CD4-positive, CD25-positive, alpha-beta regulatory T cell (primary cell): ENCODE results near the gene ATP13A3. TPM values are rescaled to one million over a fixed set of nuclear protein-coding genes. Genes with fewer than 3 reads are reported as not detected.
A peak's percentile ranks its signal among the peaks of the same experiment; 100 is the strongest.

Source experiments
- ATAC-seq, 2 donors: fragments of 150-1000 bp; cut with Tn5 transposase; one replicate each; pipeline ENCODE4 v1.10.0; 2021; ENCODE audit warnings: low read depth in 2 of 2, moderate number of reproducible peaks in 2 of 2, moderate library complexity in 1 of 2
- DNase-seq, 3 donors: peaks; one replicate each; pipeline versions ENCODE4 v3.0.0 to v3.0.0-alpha.2; 2012 to 2022; ENCODE audit warnings: mixed read lengths in 1 of 3
- H3K27ac ChIP-seq: one replicate; pipeline ENCODE4 v1.7.0; 2013; ENCODE audit warnings: mild to moderate bottlenecking, low read length; ENCODE audit not compliant: insufficient read depth, poor library complexity, severe bottlenecking
- H3K27me3 ChIP-seq: one replicate; pipeline ENCODE4 v1.7.0; 2013; ENCODE audit warnings: low read length; ENCODE audit not compliant: control insufficient read depth, insufficient read depth
- H3K36me3 ChIP-seq: one replicate; pipeline ENCODE4 v1.7.0; 2013; ENCODE audit warnings: mild to moderate bottlenecking, low read length, moderate library complexity; ENCODE audit not compliant: control insufficient read depth, insufficient read depth
- H3K4me1 ChIP-seq: 2 replicates; pipeline ENCODE4 v1.7.0; 2013; ENCODE audit warnings: mild to moderate bottlenecking, low read length; ENCODE audit not compliant: insufficient read depth, control insufficient read depth, poor library complexity, severe bottlenecking
- H3K4me3 ChIP-seq: one replicate; pipeline ENCODE4 v1.7.0; 2013; ENCODE audit warnings: low read depth, mild to moderate bottlenecking, low read length, moderate library complexity
- H3K9me3 ChIP-seq, 2 experiments: 1 replicate in 1 of 2; 2 replicates in 1 of 2; pipeline ENCODE4 v1.7.0; 2013; ENCODE audit warnings: low read length in 2 of 2, mild to moderate bottlenecking in 1 of 2, moderate library complexity in 1 of 2; ENCODE audit not compliant: control insufficient read depth in 2 of 2
- H3K27ac Mint-ChIP-seq, 3 donors: one replicate each; pipeline ENCODE4 v1.8.0; 2020 to 2022; ENCODE audit warnings: mild to moderate bottlenecking in 3 of 3, mixed read lengths in 3 of 3, moderate library complexity in 2 of 3
- H3K27me3 Mint-ChIP-seq: one replicate; pipeline ENCODE4 v1.8.0; 2022; ENCODE audit warnings: mild to moderate bottlenecking, mixed read lengths
- H3K36me3 Mint-ChIP-seq: one replicate; pipeline ENCODE4 v1.8.0; 2020; ENCODE audit warnings: mixed read lengths
- H3K4me1 Mint-ChIP-seq, 4 donors: one replicate each; pipeline ENCODE4 v1.8.0; 2020 to 2022; ENCODE audit warnings: mixed read lengths in 4 of 4, mild to moderate bottlenecking in 1 of 4
- H3K4me3 Mint-ChIP-seq, 4 donors: one replicate each; pipeline ENCODE4 v1.8.0; 2020 to 2022; ENCODE audit warnings: mild to moderate bottlenecking in 4 of 4, mixed read lengths in 4 of 4, moderate library complexity in 3 of 4
- H3K9me3 Mint-ChIP-seq, 7 donors: one replicate each; pipeline ENCODE4 v1.8.0; 2020 to 2022; ENCODE audit warnings: mixed read lengths in 7 of 7, mild to moderate bottlenecking in 3 of 7, moderate library complexity in 2 of 7
- polyA plus RNA-seq, 4 donors: library from polyadenylated mRNA; unstranded; fragments of 300-500 nt; fragmentation: Illumina TruSeq; gene quantifications; one replicate each; pipeline ENCODE4 v1.2.3, GENCODE V29; 2021
- total RNA-seq: library from RNA; stranded (reverse); gene quantifications from one replicate; pipeline ENCODE4 v1.2.3, GENCODE V29; 2022

The ATP13A3 gene
- total and polyA plus RNA-seq, 5 donors from 2014 or later = 8.6 to 114 (median 16.0) TPM

DNA sequence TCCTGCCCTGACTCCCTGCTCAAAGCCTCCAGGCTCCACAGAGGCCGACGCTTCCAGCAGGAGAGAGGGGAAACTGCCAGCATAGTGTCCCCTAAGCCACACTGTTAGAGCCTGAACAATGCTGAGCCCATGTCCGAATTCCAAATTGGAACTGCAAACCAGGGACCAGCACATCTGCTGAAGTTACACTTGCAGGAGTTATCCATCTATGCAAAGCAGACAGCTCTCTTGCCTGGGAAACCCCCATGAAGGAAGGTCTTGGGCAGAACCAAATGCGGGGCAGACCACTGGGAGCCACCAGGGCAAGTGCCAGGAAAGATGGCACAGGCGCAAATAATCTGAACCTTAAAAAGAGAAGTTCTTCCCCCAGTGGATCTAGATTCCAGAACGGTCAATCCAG, 117.9 kb downstream of the ATP13A3 start:
- H3K4me1 Mint-ChIP-seq = peaks cover 0 to 2% (median 0%) of the 10 kb centered on the region in 4 donors
- Histone ChIP-seq H3K27me3 (peaks cover 10% of the 10 kb centered on the region), H3K9me3 (no peaks in the 10 kb centered on the region), H3K27ac (no peak overlapping the region), H3K36me3 (no peaks in the 10 kb centered on the region), H3K4me1 (no peaks in the 10 kb centered on the region), H3K4me3 (no peak overlapping the region)
- H3K27ac Mint-ChIP-seq = no peak overlapping the region
- peaks cover 45% of the 10 kb centered on the region for H3K27me3 Mint-ChIP-seq
- H3K9me3 Mint-ChIP-seq = peaks cover 0 to 2% (median 0%) of the 10 kb centered on the region in 7 donors
- no peak overlapping the region for H3K4me3 Mint-ChIP-seq
- no peak for DNase-seq
- no peak for ATAC-seq
- H3K36me3 Mint-ChIP-seq = no peaks in the 10 kb centered on the region

- H3K27me3 Mint-ChIP-seq = peaks cover 46% of the 10 kb centered on the region
- Histone ChIP-seq H3K27me3 (peaks cover 10% of the 10 kb centered on the region), H3K27ac (no peak overlapping the region), H3K9me3 (no peaks in the 10 kb centered on the region), H3K4me1 (no peaks in the 10 kb centered on the region), H3K4me3 (no peak overlapping the region), H3K36me3 (no peaks in the 10 kb centered on the region)
- no peak overlapping the region for H3K4me3 Mint-ChIP-seq
- peaks cover 0 to 2% (median 0%) of the 10 kb centered on the region in 7 donors for H3K9me3 Mint-ChIP-seq
- peaks cover 0 to 2% (median 0%) of the 10 kb centered on the region in 4 donors for H3K4me1 Mint-ChIP-seq
- ATAC-seq (no peak), DNase-seq (no peak)
- H3K27ac Mint-ChIP-seq = no peak overlapping the region
- H3K36me3 Mint-ChIP-seq = no peaks in the 10 kb centered on the region
Observed at GRCh38 chr3:194367992-194368841, 118.6 kb downstream of the ATP13A3 start.

DNA sequence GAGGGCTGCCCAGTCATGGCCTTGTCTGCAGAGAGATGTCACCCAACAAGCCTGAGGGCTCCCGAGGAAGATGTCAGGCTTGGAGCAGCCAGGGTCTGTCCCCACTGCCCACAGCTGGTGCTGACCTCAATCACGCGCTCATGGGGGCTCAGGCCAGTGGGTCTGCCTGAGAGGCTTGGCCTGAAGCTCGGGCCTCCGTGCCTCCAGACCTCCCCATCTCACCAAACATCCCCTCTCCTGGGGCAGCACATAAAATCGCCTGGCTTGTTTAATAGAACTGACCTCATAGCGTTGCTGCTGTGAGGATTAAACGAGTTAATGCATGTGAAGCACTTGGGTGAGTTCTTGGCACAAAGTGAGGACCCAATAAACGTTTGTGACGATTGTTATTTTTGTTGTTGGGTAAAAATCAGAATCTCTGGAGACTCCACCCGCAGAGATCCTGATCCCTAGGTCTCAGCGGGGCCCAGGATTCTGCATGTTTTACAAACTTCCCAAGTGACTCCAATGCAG, 120.8 kb downstream of the ATP13A3 start:
- H3K36me3 ChIP-seq = no peaks in the 10 kb centered on the region
- peaks cover 0 to 2% (median under 1%) of the 10 kb centered on the region in 4 donors for H3K4me1 Mint-ChIP-seq
- no peaks in the 10 kb centered on the region for H3K9me3 ChIP-seq
- peaks cover 47% of the 10 kb centered on the region for H3K27me3 Mint-ChIP-seq
- H3K27me3 ChIP-seq = peaks cover 10% of the 10 kb centered on the region
- H3K4me3 Mint-ChIP-seq = no peak overlapping the region
- no peaks in the 10 kb centered on the region for H3K9me3 Mint-ChIP-seq
- H3K36me3 Mint-ChIP-seq = no peaks in the 10 kb centered on the region
- no peak overlapping the region for H3K27ac Mint-ChIP-seq
- DNase-seq (no peak), ATAC-seq (no peak)
- no peaks in the 10 kb centered on the region for H3K4me1 ChIP-seq
- no peak overlapping the region for H3K27ac ChIP-seq
- no peak overlapping the region for H3K4me3 ChIP-seq

- DNase-seq = no peak
- Mint-ChIP-seq H3K4me3 (no peak overlapping the region), H3K36me3 (no peaks in the 10 kb centered on the region), H3K9me3 (no peaks in the 10 kb centered on the region), H3K27ac (no peak overlapping the region), H3K27me3 (peaks cover 45% of the 10 kb centered on the region), H3K4me1 (peaks cover 0 to 2% (median under 1%) of the 10 kb centered on the region in 4 donors)
- no peak for ATAC-seq
- no peak overlapping the region for H3K4me3 ChIP-seq
- H3K4me1 ChIP-seq = no peaks in the 10 kb centered on the region
- H3K27me3 ChIP-seq = peaks cover 8% of the 10 kb centered on the region
- H3K27ac ChIP-seq = no peak overlapping the region
- no peaks in the 10 kb centered on the region for H3K9me3 ChIP-seq
- no peaks in the 10 kb centered on the region for H3K36me3 ChIP-seq
Observed at GRCh38 chr3:194365526-194365925, 121.3 kb downstream of the ATP13A3 start.

DNA sequence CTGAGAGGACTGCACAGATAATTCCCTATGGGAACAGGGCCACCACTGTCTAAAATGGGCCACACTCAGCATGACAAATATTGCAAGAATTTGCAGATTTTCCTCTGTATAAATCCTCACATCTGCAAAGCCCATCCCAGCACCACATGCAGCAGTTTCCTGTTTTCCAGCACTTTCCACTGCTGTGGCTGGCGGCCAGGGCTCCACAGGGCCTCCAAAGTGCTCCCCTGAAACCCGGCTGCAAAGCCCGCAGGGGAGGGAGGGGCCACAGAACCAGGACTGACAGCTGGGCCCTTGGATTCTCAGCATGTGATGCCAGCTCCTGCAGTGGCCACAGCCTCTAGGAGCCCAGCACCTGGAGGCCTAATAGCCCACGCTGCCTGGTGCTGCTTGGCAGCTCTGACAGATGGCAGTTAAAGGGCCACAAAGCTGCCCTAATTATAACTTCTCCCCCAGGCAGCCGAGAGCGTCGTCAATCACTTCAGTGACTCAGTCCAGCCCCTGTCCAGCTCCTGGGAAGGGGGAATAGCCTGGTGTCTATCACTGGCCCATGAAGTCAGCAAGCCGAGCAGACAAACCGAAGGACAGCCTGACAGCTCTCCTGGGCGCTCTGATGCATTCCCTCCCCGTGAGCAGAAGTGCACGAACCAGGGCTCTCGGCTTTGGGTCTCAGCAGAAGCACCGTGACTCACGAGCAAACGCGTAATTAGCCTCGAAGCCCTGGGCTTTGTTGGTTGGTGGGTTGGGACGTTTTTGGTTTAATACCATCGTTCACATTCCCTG, 122.0 kb downstream of the ATP13A3 start:
- H3K4me1 ChIP-seq = no peaks in the 10 kb centered on the region
- peaks cover 39% of the 10 kb centered on the region for H3K27me3 Mint-ChIP-seq
- H3K36me3 ChIP-seq = no peaks in the 10 kb centered on the region
- no peaks in the 10 kb centered on the region for H3K36me3 Mint-ChIP-seq
- H3K4me3 Mint-ChIP-seq = no peak overlapping the region
- H3K4me1 Mint-ChIP-seq = peaks cover 0 to 2% (median under 1%) of the 10 kb centered on the region in 4 donors
- ATAC-seq = no peak
- no peak for DNase-seq
- no peaks in the 10 kb centered on the region for H3K9me3 ChIP-seq
- H3K9me3 Mint-ChIP-seq = no peaks in the 10 kb centered on the region
- H3K4me3 ChIP-seq = no peak overlapping the region
- no peak overlapping the region for H3K27ac Mint-ChIP-seq
- H3K27me3 ChIP-seq = peaks cover 8% of the 10 kb centered on the region
- H3K27ac ChIP-seq = no peak overlapping the region

DNA sequence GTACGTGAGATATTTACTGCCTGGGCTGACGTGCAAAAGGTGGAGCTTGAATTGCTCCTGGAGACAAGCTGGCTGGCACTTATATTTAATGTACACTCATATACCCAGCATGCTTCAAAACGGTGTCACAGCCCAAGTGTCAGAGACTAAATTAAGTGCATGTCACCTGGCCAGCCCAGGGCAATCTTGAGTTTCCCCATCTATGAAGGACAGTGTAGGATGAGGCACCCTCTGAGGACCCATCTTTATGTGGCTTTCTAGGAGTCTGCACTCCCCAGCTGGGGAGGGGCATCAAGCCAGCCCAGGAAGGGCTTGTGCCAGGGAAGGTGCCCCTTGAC, 122.5 kb downstream of the ATP13A3 start:
- Mint-ChIP-seq H3K27me3 (peaks cover 33% of the 10 kb centered on the region), H3K4me3 (no peak overlapping the region), H3K36me3 (no peaks in the 10 kb centered on the region), H3K9me3 (no peaks in the 10 kb centered on the region), H3K4me1 (peaks cover 0 to 2% (median under 1%) of the 10 kb centered on the region in 4 donors), H3K27ac (no peak overlapping the region)
- Histone ChIP-seq H3K4me3 (no peak overlapping the region), H3K27ac (no peak overlapping the region), H3K27me3 (peaks cover 8% of the 10 kb centered on the region), H3K4me1 (no peaks in the 10 kb centered on the region), H3K36me3 (no peaks in the 10 kb centered on the region), H3K9me3 (no peaks in the 10 kb centered on the region)
- DNase-seq (no peak), ATAC-seq (no peak)

GRCh38 chr3:194360568-194360967, 126.2 kb downstream of the ATP13A3 start:
- Mint-ChIP-seq H3K4me3 (no peak overlapping the region), H3K27me3 (peaks cover 24% of the 10 kb centered on the region), H3K4me1 (peaks cover 0 to 2% (median 0%) of the 10 kb centered on the region in 4 donors), H3K9me3 (no peaks in the 10 kb centered on the region), H3K27ac (peak overlapping the region in 1 of 3 donors; percentile 38), H3K36me3 (no peaks in the 10 kb centered on the region)
- ATAC-seq = no peak
- DNase-seq = no peak
- H3K4me1 ChIP-seq = no peaks in the 10 kb centered on the region
- H3K27me3 ChIP-seq = no peaks in the 10 kb centered on the region
- no peak overlapping the region for H3K27ac ChIP-seq
- H3K36me3 ChIP-seq = no peaks in the 10 kb centered on the region
- no peak overlapping the region for H3K4me3 ChIP-seq
- no peaks in the 10 kb centered on the region for H3K9me3 ChIP-seq
